MM.1S (cell line): ENCODE data around the gene APCDD1L.

Source experiments
- DNase-seq: peaks from one replicate; pipeline ENCODE4 v3.0.0-alpha.2; 2015
- H2AFZ ChIP-seq: fragments of 300-600 bp; sonication (generic); 2 replicates; pipeline ENCODE4 v1.6.0; 2016; ENCODE audit warnings: antibody characterized with exemption, low read length
- H3F3A ChIP-seq: fragments of 300-600 bp; sonication (generic); 2 replicates; pipeline ENCODE4 v1.6.1; 2016; ENCODE audit warnings: mild to moderate bottlenecking, antibody characterized with exemption, low read length, moderate library complexity, mixed read lengths; ENCODE audit not compliant: insufficient read depth
- H3K27ac ChIP-seq: fragments of 300-600 bp; sonication (generic); 2 replicates; pipeline ENCODE4 v1.5.1; 2016; ENCODE audit warnings: mild to moderate bottlenecking, low read length
- H3K27me3 ChIP-seq: fragments of 300-600 bp; sonication (generic); replicated peaks from 2 replicates; pipeline ENCODE4 v1.6.0; 2016; ENCODE audit warnings: low read length; ENCODE audit not compliant: insufficient read depth
- H3K36me3 ChIP-seq: fragments of 300-600 bp; sonication (generic); replicated peaks from 2 replicates; pipeline ENCODE4 v1.6.1; 2016; ENCODE audit warnings: mild to moderate bottlenecking, low read length, mixed read lengths; ENCODE audit not compliant: insufficient read depth
- H3K4me1 ChIP-seq: fragments of 300-600 bp; sonication (generic); 2 replicates; pipeline ENCODE4 v1.6.1; 2016; ENCODE audit warnings: low read length, mixed read lengths
- H3K4me2 ChIP-seq: fragments of 300-600 bp; sonication (generic); 2 replicates; pipeline ENCODE4 v1.6.0; 2016; ENCODE audit warnings: low read depth, low read length
- H3K4me3 ChIP-seq: fragments of 300-600 bp; sonication (generic); 2 replicates; pipeline ENCODE4 v1.5.1; 2016; ENCODE audit warnings: low read length, mixed read lengths
- H3K79me2 ChIP-seq: fragments of 300-600 bp; sonication (generic); 2 replicates; pipeline ENCODE4 v1.6.1; 2016; ENCODE audit warnings: mixed run types, low read length, mixed read lengths
- H3K9ac ChIP-seq: fragments of 300-600 bp; sonication (generic); 2 replicates; pipeline ENCODE4 v1.6.1; 2016; ENCODE audit warnings: low read length, mixed read lengths
- H3K9me2 ChIP-seq: fragments of 300-600 bp; sonication (generic); replicated peaks from 2 replicates; pipeline ENCODE4 v1.6.1; 2016; ENCODE audit warnings: mild to moderate bottlenecking, low read length, mixed read lengths; ENCODE audit not compliant: insufficient read depth
- H3K9me3 ChIP-seq: fragments of 300-600 bp; sonication (generic); replicated peaks from 2 replicates; pipeline ENCODE4 v1.6.1; 2016; ENCODE audit warnings: mild to moderate bottlenecking, low read length, mixed read lengths; ENCODE audit not compliant: insufficient read depth
- H4K20me1 ChIP-seq: fragments of 300-600 bp; sonication (generic); 2 replicates; pipeline ENCODE4 v1.6.1; 2016; ENCODE audit warnings: mild to moderate bottlenecking, low read length, moderate library complexity, mixed read lengths; ENCODE audit not compliant: insufficient read depth
- CTCF ChIP-seq: fragments of 300-600 bp; sonication (generic); IDR thresholded peaks from 2 replicates; pipeline ENCODE4 v1.5.1; 2016; ENCODE audit warnings: antibody characterized with exemption, low read length, mixed read lengths
- EZH2 ChIP-seq: fragments of 300-600 bp; sonication (generic); optimal IDR thresholded peaks from 2 replicates; pipeline ENCODE3; 2017; ENCODE audit warnings: low read depth, mild to moderate bottlenecking, antibody characterized with exemption, low read length, mixed read lengths
- EZH2phosphoT487 ChIP-seq: fragments of 300-600 bp; sonication (generic); IDR thresholded peaks from 2 replicates; pipeline ENCODE4 v1.6.1; 2018; ENCODE audit warnings: antibody characterized with exemption, low read length

The APCDD1L gene

GRCh38 chr20:58420798-58421496 is 94.3 kb downstream of the APCDD1L start:
- Histone ChIP-seq H3K4me2 (no peak overlapping the region), H2AFZ (no peak overlapping the region), H3K79me2 (peaks cover 55% of the 10 kb centered on the region), H3K9me2 (no peaks in the 10 kb centered on the region), H4K20me1 (peaks cover 5% of the 10 kb centered on the region; the same call in 1 of the 2 replicates), H3K9me3 (no peaks in the 10 kb centered on the region), H3K27me3 (no peaks in the 10 kb centered on the region), H3K9ac (no peak overlapping the region), H3K4me1 (no peaks in the 10 kb centered on the region), H3F3A (no peaks in the 10 kb centered on the region), H3K4me3 (no peak overlapping the region), H3K27ac (no peak overlapping the region), H3K36me3 (no peaks in the 10 kb centered on the region; the same call in 1 of the 2 replicates)
- no peak for DNase-seq
- no peak for TF ChIP-seq EZH2phosphoT487
- TF ChIP-seq EZH2: no peak
- TF ChIP-seq CTCF: no peak

- no peak overlapping the region for H2AFZ ChIP-seq
- H3K9me2 ChIP-seq: no peaks in the 10 kb centered on the region
- no peaks in the 10 kb centered on the region for H3K36me3 ChIP-seq
- no peak overlapping the region for H3K4me2 ChIP-seq
- TF ChIP-seq EZH2 (no peak), CTCF (no peak), EZH2phosphoT487 (no peak)
- no peak for DNase-seq
- H3K79me2 ChIP-seq: peaks cover 54% of the 10 kb centered on the region
- no peaks in the 10 kb centered on the region for H3K27me3 ChIP-seq
- H3K4me1 ChIP-seq: no peaks in the 10 kb centered on the region
- no peak overlapping the region for H3K4me3 ChIP-seq
- no peak overlapping the region for H3K27ac ChIP-seq
- H3K9me3 ChIP-seq: no peaks in the 10 kb centered on the region
- H4K20me1 ChIP-seq: peaks cover 5% of the 10 kb centered on the region
- H3K9ac ChIP-seq: no peak overlapping the region
- no peaks in the 10 kb centered on the region for H3F3A ChIP-seq
Measured at GRCh38 chr20:58418949-58419748, 96.0 kb downstream of the APCDD1L start.

- Histone ChIP-seq H4K20me1 (peaks cover 5% of the 10 kb centered on the region), H3K79me2 (peaks cover 55% of the 10 kb centered on the region), H3K9ac (no peak overlapping the region), H3K9me2 (no peaks in the 10 kb centered on the region), H2AFZ (no peak overlapping the region), H3K27me3 (no peaks in the 10 kb centered on the region), H3K4me2 (no peak overlapping the region), H3K9me3 (no peaks in the 10 kb centered on the region), H3K27ac (no peak overlapping the region), H3F3A (no peaks in the 10 kb centered on the region), H3K4me3 (no peak overlapping the region), H3K4me1 (no peaks in the 10 kb centered on the region), H3K36me3 (no peaks in the 10 kb centered on the region)
- DNase-seq: no peak
- TF ChIP-seq CTCF (no peak), EZH2phosphoT487 (no peak), EZH2 (no peak)
Measured at GRCh38 chr20:58417438-58417837, 97.8 kb downstream of the APCDD1L start.
